ACHN (cell line): Measurements from ENCODE around the gene CERS2.

Experiments
- DNase-seq: peaks from one replicate; pipeline ENCODE4 v3.0.0-alpha.2; 2015
- in situ Hi-C: cut with HindIII; loops from 2 replicates; pipeline ENCODE4 v1.10.0; 2017; ENCODE audit warnings: low sequenced_read_pairs, low pct_ligation_motif_present, low pct_unique_long_range_greater_than_20kb

Gene CERS2

GRCh38 chr1:150974580-150975478, at the start of gene CERS2:
CERS2 (minus strand) TSS chr1:150974835; CDS start chr1:150969090, 5,745 bp downstream.
- in situ Hi-C loops, result no loop called here
- DNase-seq, result peak; percentile 87

GRCh38 chr1:151013518-151013917, 38.9 kb upstream of the CERS2 start:
- DNase-seq, result peak; percentile 56
- in situ Hi-C loops, result no loop called here

GRCh38 chr1:151012684-151013471, 38.2 kb upstream of the CERS2 start:
- DNase-seq, result no peak
- in situ Hi-C loops, result no loop called here

GRCh38 chr1:151011154-151011850, 36.7 kb upstream of the CERS2 start:
- no peak for DNase-seq
- in situ Hi-C loops, result no loop called here

- DNase-seq, result no peak
- in situ Hi-C loops, result no loop called here
Measured at GRCh38 chr1:151010346-151010726, 35.7 kb upstream of the CERS2 start.

GRCh38 chr1:151009674-151010345, 35.2 kb upstream of the CERS2 start:
- DNase-seq, result no peak
- in situ Hi-C loops, result no loop called here

GRCh38 chr1:151009206-151009587, 34.6 kb upstream of the CERS2 start:
- DNase-seq, result peak; percentile 34
- in situ Hi-C loops, result no loop called here

- in situ Hi-C loops, result no loop called here
- peak; percentile 98 for DNase-seq
Measured at GRCh38 chr1:151008244-151009205, 33.9 kb upstream of the CERS2 start, which contains the start of gene PRUNE1. PRUNE1 (plus strand) TSS chr1:151008449; CDS start chr1:151008633, 184 bp downstream.

- no peak for DNase-seq
- in situ Hi-C loops, result no loop called here
Measured at GRCh38 chr1:151007853-151008243, 33.2 kb upstream of the CERS2 start.

GRCh38 chr1:151006327-151007052, 31.9 kb upstream of the CERS2 start, which contains the start of gene MINDY1:
MINDY1 (minus strand) TSS chr1:151006902; CDS start chr1:151002617, 4,285 bp downstream.
- in situ Hi-C loops, result no loop called here

GRCh38 chr1:151005729-151006319, 31.2 kb upstream of the CERS2 start:
- in situ Hi-C loops, result no loop called here
- no peak for DNase-seq

More at GRCh38 chr1:151006327-151007052, 31.9 kb upstream of the CERS2 start, which contains the start of gene MINDY1:
- peak; percentile 92 for DNase-seq

- in situ Hi-C loops, result no loop called here
- DNase-seq, result no peak
Measured at GRCh38 chr1:151003180-151003579, 28.5 kb upstream of the CERS2 start.

GRCh38 chr1:151002611-151003010, 28.0 kb upstream of the CERS2 start:
- in situ Hi-C loops, result no loop called here
- no peak for DNase-seq

GRCh38 chr1:151002051-151002450, 27.4 kb upstream of the CERS2 start:
- no peak for DNase-seq
- in situ Hi-C loops, result no loop called here

GRCh38 chr1:151001602-151002001, 27.0 kb upstream of the CERS2 start:
- no peak for DNase-seq
- in situ Hi-C loops, result no loop called here

GRCh38 chr1:151000408-151000807, 25.8 kb upstream of the CERS2 start:
- in situ Hi-C loops, result no loop called here

More at GRCh38 chr1:151000408-151000807, 25.8 kb upstream of the CERS2 start:
- no peak for DNase-seq
